Right lobe of liver (tissue), 4 donors: Measurements from ENCODE around the gene TNS3.

Source experiments
- CTCF ChIP-seq, 4 donors: fragments of 200-600 bp in 3 of 4; fragments of 450-650 bp in 1 of 4; IDR thresholded peaks; one replicate each; pipeline versions ENCODE4 v1.5.1 to v1.8.0; 2016 to 2022; ENCODE audit warnings: antibody characterized with exemption in 4 of 4, mild to moderate bottlenecking in 2 of 4
- POLR2A ChIP-seq: fragments of 450-650 bp; IDR thresholded peaks from one replicate; pipeline ENCODE4 v1.6.1; 2017; ENCODE audit warnings: antibody characterized with exemption, mild to moderate bottlenecking
- donor health status: DM: no; HTN: no; CAD: no.
- donor health status: DM: no; HTN: no; CAD: no.
- donor health status: DM: no; HTN: yes; CAD: no.

GRCh38 chr7:47584536-47584895 lies 2.6 kb upstream of the TNS3 start:
- TF ChIP-seq CTCF (IDR thresholded peaks at IDR 0.05) (no peak), POLR2A (no peak)
